EH (cell line): ENCODE data around the gene TNFSF13B.
"Not testable (repeated sequence)": the region's sequence is repeated elsewhere in the genome, so short reads cannot be mapped to it uniquely, and the experiment has no call there.

Experiments
- DNase-seq: peaks from one replicate; pipeline ENCODE4 v3.0.0-alpha.2; 2015; ENCODE audit warnings: low read depth

TNFSF13B gene

GRCh38 chr13:108283110-108283509 is 13.6 kb downstream of the TNFSF13B start:
- DNase-seq, result no peak

GRCh38 chr13:108288741-108289140 is 19.2 kb downstream of the TNFSF13B start:
- no peak for DNase-seq

GRCh38 chr13:108289819-108290218 is 20.3 kb downstream of the TNFSF13B start:
- no peak for DNase-seq

GRCh38 chr13:108297114-108297513 is 27.6 kb downstream of the TNFSF13B start:
- no peak for DNase-seq

GRCh38 chr13:108302279-108302678 is 32.8 kb downstream of the TNFSF13B start:
- DNase-seq, result peak; percentile 1

GRCh38 chr13:108304170-108305016 is 34.9 kb downstream of the TNFSF13B start:
- no peak for DNase-seq

- DNase-seq, result no peak
Measured at GRCh38 chr13:108305655-108306054, 36.1 kb downstream of the TNFSF13B start.

GRCh38 chr13:108306860-108307259 is 37.3 kb downstream of the TNFSF13B start:
- DNase-seq, result no peak

GRCh38 chr13:108311596-108311995 is 42.1 kb downstream of the TNFSF13B start:
- DNase-seq, result not testable (repeated sequence)

- DNase-seq, result peak; percentile 2
Measured at GRCh38 chr13:108313382-108313781, 43.9 kb downstream of the TNFSF13B start.

- DNase-seq, result no peak
Measured at GRCh38 chr13:108315273-108315672, 45.8 kb downstream of the TNFSF13B start.

GRCh38 chr13:108315991-108316390 is 46.5 kb downstream of the TNFSF13B start:
- DNase-seq, result no peak

GRCh38 chr13:108316413-108316812 is 46.9 kb downstream of the TNFSF13B start:
- no peak for DNase-seq

- peak; percentile 49 for DNase-seq
Measured at GRCh38 chr13:108322206-108322824, 52.8 kb downstream of the TNFSF13B start.

GRCh38 chr13:108323031-108323430 is 53.5 kb downstream of the TNFSF13B start:
- no peak for DNase-seq

- no peak for DNase-seq
Measured at GRCh38 chr13:108325863-108326262, 56.3 kb downstream of the TNFSF13B start.

GRCh38 chr13:108326309-108326708 is 56.8 kb downstream of the TNFSF13B start:
- DNase-seq, result no peak

- DNase-seq, result no peak
Measured at GRCh38 chr13:108328848-108329247, 59.3 kb downstream of the TNFSF13B start.

- no peak for DNase-seq
Measured at GRCh38 chr13:108332791-108333190, 63.3 kb downstream of the TNFSF13B start.

GRCh38 chr13:108342369-108343289 is 73.1 kb downstream of the TNFSF13B start:
- peak; percentile 24 for DNase-seq

- no peak for DNase-seq
Measured at GRCh38 chr13:108345016-108345415, 75.5 kb downstream of the TNFSF13B start.

GRCh38 chr13:108346376-108346775 is 76.9 kb downstream of the TNFSF13B start:
- DNase-seq, result no peak
